Thoracic aorta (tissue), 2 donors: Measurements from ENCODE around the gene PARN. TPM values are rescaled to one million over a fixed set of nuclear protein-coding genes. Genes with fewer than 3 reads are reported as not detected.

Source experiments
- ATAC-seq: fragments of 150-250 bp; one replicate; pipeline ENCODE4 v1.8.0; 2017; ENCODE audit warnings: low read depth; ENCODE audit not compliant: insufficient number of reproducible peaks, low FRiP score
- DNase-seq: peaks from one replicate; pipeline ENCODE4 v3.0.0-alpha.2; 2020; ENCODE audit warnings: low spot score
- H3K27ac ChIP-seq, 2 donors: fragments of 200-600 bp; sonication (generic); 1 replicate in 1 of 2; 2 replicates in 1 of 2; pipeline ENCODE4 v1.5.1; 2016; ENCODE audit warnings: mild to moderate bottlenecking in 2 of 2, moderate library complexity in 2 of 2
- H3K27me3 ChIP-seq: fragments of 200-600 bp; sonication (generic); replicated peaks from 2 replicates; pipeline ENCODE4 v1.6.0; 2016; ENCODE audit warnings: mild to moderate bottlenecking; ENCODE audit not compliant: insufficient read depth
- H3K36me3 ChIP-seq: fragments of 200-600 bp; sonication (generic); one replicate; pipeline ENCODE4 v1.5.1; 2016
- H3K4me1 ChIP-seq, 2 donors: fragments of 200-600 bp; sonication (generic); 1 replicate in 1 of 2; 2 replicates in 1 of 2; pipeline versions ENCODE4 v1.5.1 to v1.6.0; 2016; ENCODE audit warnings: low read depth in 2 of 2, mild to moderate bottlenecking in 1 of 2; ENCODE audit not compliant: control insufficient read depth in 1 of 2
- H3K4me3 ChIP-seq: fragments of 200-600 bp; sonication (generic); 2 replicates; pipeline ENCODE4 v1.5.1; 2016; ENCODE audit warnings: mild to moderate bottlenecking
- H3K9me3 ChIP-seq: fragments of 200-600 bp; sonication (generic); 2 replicates; pipeline ENCODE4 v1.5.1; 2016
- total RNA-seq, 2 donors: library from RNA; depleted of rRNA; stranded (reverse); fragments of >200 nt; gene quantifications; one replicate each; pipeline versions ENCODE4 v1.1.0 to v1.2.3, GENCODE V29; 2016
- TF ChIP-seq, protein P1 (sequence below): fragments of 200-600 bp; sonication (generic); IDR thresholded peaks from one replicate; pipeline ENCODE4 v1.5.1; 2019; ENCODE audit warnings: antibody characterized with exemption

The PARN gene
- total RNA-seq, 2 donors from 2014 or later = 51.0 to 66.7 TPM

GRCh38 chr16:14497245-14498082 is 132.6 kb downstream of the PARN start:
- ATAC-seq = no peak
- no peaks in the 10 kb centered on the region for H3K36me3 ChIP-seq
- no peaks in the 10 kb centered on the region for H3K27me3 ChIP-seq
- H3K4me1 ChIP-seq = peaks cover 11 to 61% of the 10 kb centered on the region in 2 donors
- no peak for DNase-seq
- H3K4me3 ChIP-seq = no peak overlapping the region
- no peaks in the 10 kb centered on the region for H3K9me3 ChIP-seq
- TF ChIP-seq, protein P1, sequence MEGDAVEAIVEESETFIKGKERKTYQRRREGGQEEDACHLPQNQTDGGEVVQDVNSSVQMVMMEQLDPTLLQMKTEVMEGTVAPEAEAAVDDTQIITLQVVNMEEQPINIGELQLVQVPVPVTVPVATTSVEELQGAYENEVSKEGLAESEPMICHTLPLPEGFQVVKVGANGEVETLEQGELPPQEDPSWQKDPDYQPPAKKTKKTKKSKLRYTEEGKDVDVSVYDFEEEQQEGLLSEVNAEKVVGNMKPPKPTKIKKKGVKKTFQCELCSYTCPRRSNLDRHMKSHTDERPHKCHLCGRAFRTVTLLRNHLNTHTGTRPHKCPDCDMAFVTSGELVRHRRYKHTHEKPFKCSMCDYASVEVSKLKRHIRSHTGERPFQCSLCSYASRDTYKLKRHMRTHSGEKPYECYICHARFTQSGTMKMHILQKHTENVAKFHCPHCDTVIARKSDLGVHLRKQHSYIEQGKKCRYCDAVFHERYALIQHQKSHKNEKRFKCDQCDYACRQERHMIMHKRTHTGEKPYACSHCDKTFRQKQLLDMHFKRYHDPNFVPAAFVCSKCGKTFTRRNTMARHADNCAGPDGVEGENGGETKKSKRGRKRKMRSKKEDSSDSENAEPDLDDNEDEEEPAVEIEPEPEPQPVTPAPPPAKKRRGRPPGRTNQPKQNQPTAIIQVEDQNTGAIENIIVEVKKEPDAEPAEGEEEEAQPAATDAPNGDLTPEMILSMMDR = no peak
- no peak overlapping the region for H3K27ac ChIP-seq

GRCh38 chr16:14496786-14497185 is 133.3 kb downstream of the PARN start:
- H3K27ac ChIP-seq = no peak overlapping the region
- TF ChIP-seq, protein P1 = no peak
- no peak for DNase-seq
- H3K4me1 ChIP-seq = peaks cover 8 to 55% of the 10 kb centered on the region in 2 donors
- H3K4me3 ChIP-seq = no peak overlapping the region
- ATAC-seq = no peak
- no peaks in the 10 kb centered on the region for H3K36me3 ChIP-seq
- no peaks in the 10 kb centered on the region for H3K27me3 ChIP-seq
- H3K9me3 ChIP-seq = no peaks in the 10 kb centered on the region

- no peaks in the 10 kb centered on the region for H3K9me3 ChIP-seq
- ATAC-seq = no peak
Observed at GRCh38 chr16:14496047-14496770, 133.9 kb downstream of the PARN start.

DNA sequence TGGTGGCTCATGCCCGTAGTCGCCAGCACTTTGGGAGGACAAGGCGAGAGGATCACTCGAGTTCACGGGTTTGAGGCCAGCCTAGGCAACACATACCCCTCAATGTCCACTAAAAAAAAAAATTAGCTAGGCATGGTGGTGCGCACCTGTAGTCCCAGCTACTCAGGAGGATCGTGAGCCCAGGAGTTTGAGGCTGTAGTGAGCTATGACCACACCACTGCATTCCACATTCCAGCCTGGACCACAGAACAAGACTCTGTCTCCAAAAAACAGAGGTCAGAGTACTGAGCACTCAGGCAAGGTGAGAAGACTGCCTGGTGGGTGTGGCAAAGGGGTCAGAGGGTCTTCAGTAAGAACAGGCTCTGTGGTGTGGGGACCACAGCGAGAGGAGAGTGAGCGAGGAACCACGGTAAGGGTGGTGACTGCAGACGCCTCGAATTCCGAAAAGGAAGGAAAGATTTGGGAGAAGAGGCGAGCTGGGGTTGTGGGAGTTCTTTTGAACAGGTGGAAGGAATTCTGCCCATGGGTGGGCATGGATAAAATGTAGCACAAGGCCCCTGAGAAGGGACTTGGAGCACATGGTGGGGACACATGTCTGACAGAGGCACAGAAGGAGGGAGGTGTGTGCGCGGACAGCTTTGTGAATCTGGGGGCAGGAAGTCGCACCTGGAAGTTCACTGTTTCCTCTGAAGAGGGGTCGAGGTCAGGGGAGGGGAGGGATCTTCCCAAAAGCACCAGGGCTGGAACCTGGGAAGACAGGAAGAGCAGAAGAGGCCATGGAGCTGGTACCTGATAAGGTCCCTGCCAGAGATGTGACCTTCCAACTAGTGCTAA is 134.6 kb downstream of the PARN start:
- ATAC-seq (no peak), DNase-seq (no peak)
- TF ChIP-seq, protein P1 = no peak
- H3K27me3 ChIP-seq = no peaks in the 10 kb centered on the region
- H3K4me1 ChIP-seq = peaks cover 0 to 43% of the 10 kb centered on the region in 2 donors
- no peak overlapping the region for H3K4me3 ChIP-seq
- no peaks in the 10 kb centered on the region for H3K36me3 ChIP-seq
- no peaks in the 10 kb centered on the region for H3K9me3 ChIP-seq
- H3K27ac ChIP-seq = no peak overlapping the region

More at GRCh38 chr16:14496047-14496770, 133.9 kb downstream of the PARN start:
- DNase-seq = no peak
- H3K27me3 ChIP-seq = no peaks in the 10 kb centered on the region
- H3K4me3 ChIP-seq = no peak overlapping the region
- H3K4me1 ChIP-seq = peaks cover 5 to 49% of the 10 kb centered on the region in 2 donors
- TF ChIP-seq, protein P1 = no peak
- no peak overlapping the region for H3K27ac ChIP-seq
- H3K36me3 ChIP-seq = no peaks in the 10 kb centered on the region
